Liver (tissue), 9 donors: ENCODE data around the gene ANKRD33. TPM values are rescaled to one million over a fixed set of nuclear protein-coding genes. Genes with fewer than 3 reads are reported as not detected.
A peak's percentile ranks its signal among the peaks of the same experiment; 100 is the strongest.

Source experiments
- DNase-seq: peaks from one replicate; pipeline ENCODE4 v3.0.0-alpha.2; 2017; ENCODE audit warnings: low spot score
- H3K27ac ChIP-seq, 2 donors: one replicate each; pipeline ENCODE4 v1.7.0; 2013; ENCODE audit warnings: inconsistent platforms in 2 of 2, low read length in 2 of 2, control low read depth in 1 of 2, low read depth in 1 of 2, mild to moderate bottlenecking in 1 of 2
- H3K27me3 ChIP-seq, 4 donors: one replicate each; pipeline versions ENCODE4 v1.6.1 to v1.7.0; 2013; ENCODE audit warnings: low read length in 3 of 4, inconsistent platforms in 1 of 4, mild to moderate bottlenecking in 1 of 4, moderate library complexity in 1 of 4; ENCODE audit not compliant: control insufficient read depth in 4 of 4, insufficient read depth in 4 of 4
- H3K36me3 ChIP-seq, 4 donors: one replicate each; pipeline versions ENCODE4 v1.6.1 to v1.7.0; 2013; ENCODE audit warnings: low read length in 3 of 4, mild to moderate bottlenecking in 3 of 4, low read depth in 1 of 4, moderate library complexity in 1 of 4; ENCODE audit not compliant: control insufficient read depth in 4 of 4, insufficient read depth in 3 of 4
- H3K4me1 ChIP-seq, 4 donors: one replicate each; pipeline versions ENCODE4 v1.6.1 to v1.7.0; 2013; ENCODE audit warnings: low read length in 3 of 4, mild to moderate bottlenecking in 3 of 4, moderate library complexity in 1 of 4; ENCODE audit not compliant: control insufficient read depth in 4 of 4, insufficient read depth in 4 of 4
- H3K4me3 ChIP-seq, 3 donors: one replicate each; pipeline versions ENCODE4 v1.6.1 to v1.7.0; 2013; ENCODE audit warnings: low read length in 3 of 3, control low read depth in 1 of 3, low read depth in 1 of 3, mild to moderate bottlenecking in 1 of 3
- H3K9ac ChIP-seq, 2 donors: one replicate each; pipeline ENCODE4 v1.7.0; 2013; ENCODE audit warnings: low read length in 2 of 2, mild to moderate bottlenecking in 2 of 2, moderate library complexity in 2 of 2, control low read depth in 1 of 2, low read depth in 1 of 2
- H3K9me3 ChIP-seq, 4 donors: one replicate each; pipeline versions ENCODE4 v1.6.1 to v1.7.0; 2013; ENCODE audit warnings: low read length in 3 of 4; ENCODE audit not compliant: control insufficient read depth in 4 of 4
- ATF3 ChIP-seq: IDR thresholded peaks from 2 replicates; pipeline ENCODE4 v1.6.1; 2016; ENCODE audit warnings: antibody characterized with exemption
- CTCF ChIP-seq: fragments of 150-350 bp; IDR thresholded peaks from 2 replicates; pipeline ENCODE4 v1.5.1; 2017; ENCODE audit warnings: improper control_type of control experiment, low read depth, low read length; ENCODE audit not compliant: missing input control
- EGR1 ChIP-seq, 2 donors: IDR thresholded peaks; 2 replicates each; pipeline ENCODE4 v1.6.1; 2016 to 2018; ENCODE audit warnings: antibody characterized with exemption in 2 of 2, low read depth in 2 of 2
- FOXA1 ChIP-seq: IDR thresholded peaks from 2 replicates; pipeline ENCODE4 v1.6.1; 2016; ENCODE audit warnings: antibody characterized with exemption
- GABPA ChIP-seq, 2 donors: IDR thresholded peaks in 1 of 2; conservative IDR thresholded peaks in 1 of 2; 2 replicates each; pipeline ENCODE4 v1.6.1; 2016; ENCODE audit warnings: antibody characterized with exemption in 2 of 2, mild to moderate bottlenecking in 1 of 2, moderate library complexity in 1 of 2
- HNF4A ChIP-seq, 2 donors: conservative IDR thresholded peaks; 2 replicates each; pipeline ENCODE4 v1.6.1; 2016; ENCODE audit warnings: antibody characterized with exemption in 2 of 2, mild to moderate bottlenecking in 2 of 2
- HNF4G ChIP-seq: IDR thresholded peaks from 2 replicates; pipeline ENCODE4 v1.6.1; 2016; ENCODE audit warnings: antibody characterized with exemption
- JUND ChIP-seq, 2 donors: IDR thresholded peaks; 2 replicates each; pipeline ENCODE4 v1.6.1; 2016; ENCODE audit warnings: antibody characterized with exemption in 2 of 2
- MAX ChIP-seq: IDR thresholded peaks from 2 replicates; pipeline ENCODE4 v1.6.1; 2016; ENCODE audit warnings: antibody characterized with exemption
- NR2F2 ChIP-seq: IDR thresholded peaks from 2 replicates; pipeline ENCODE4 v1.6.1; 2016; ENCODE audit warnings: antibody characterized with exemption
- RAD21 ChIP-seq, 2 donors: IDR thresholded peaks; 2 replicates each; pipeline ENCODE4 v1.6.1; 2016; ENCODE audit warnings: antibody characterized with exemption in 2 of 2, mild to moderate bottlenecking in 2 of 2
- REST ChIP-seq: IDR thresholded peaks from 2 replicates; pipeline ENCODE4 v1.6.1; 2016; ENCODE audit warnings: antibody characterized with exemption, mild to moderate bottlenecking
- RXRA ChIP-seq, 2 donors: IDR thresholded peaks; 2 replicates each; pipeline ENCODE4 v1.6.1; 2017 to 2018; ENCODE audit warnings: antibody characterized with exemption in 2 of 2, mild to moderate bottlenecking in 1 of 2
- SP1 ChIP-seq: IDR thresholded peaks from 2 replicates; pipeline ENCODE4 v1.6.1; 2018; ENCODE audit warnings: antibody characterized with exemption, mild to moderate bottlenecking
- TAF1 ChIP-seq: conservative IDR thresholded peaks from 2 replicates; pipeline ENCODE4 v1.6.1; 2016; ENCODE audit warnings: antibody characterized with exemption, mild to moderate bottlenecking
- YY1 ChIP-seq: IDR thresholded peaks from 2 replicates; pipeline ENCODE4 v1.6.1; 2016; ENCODE audit warnings: antibody characterized with exemption, mild to moderate bottlenecking
- ZBTB33 ChIP-seq: IDR thresholded peaks from 2 replicates; pipeline ENCODE4 v1.6.1; 2016; ENCODE audit warnings: antibody characterized with exemption
- WGBS: extraction: QIAGEN DNeasy Blood & Tissue Kit; methylation state at CpG from one replicate; pipeline ENCODE4 v1.1.7; 2013; 5-methylcytosine and 5-hydroxymethylcytosine counted together
- polyA plus RNA-seq, 2 donors: library from polyadenylated mRNA; stranded (reverse) in 1 of 2; unstranded in 1 of 2; fragments of 200-250 nt in 1 of 2; fragments of >200 nt in 1 of 2; fragmentation: Nextera tagmentation in 1 of 2; extraction: Ambion mirVana in 1 of 2; gene quantifications; one replicate each; pipeline versions ENCODE4 v1.2.1 to v1.2.3, GENCODE V29; 2013 to 2015
- total RNA-seq, 2 donors: library from RNA; depleted of rRNA; stranded (reverse); fragments of >200 nt; gene quantifications; one replicate each; pipeline ENCODE4 v1.2.3, GENCODE V29; 2014
- donor health status: healthy.
- donor health status: healthy.
- donor health status: healthy.
- donor health status: healthy.
- donor health status: healthy.

The ANKRD33 gene
- total and polyA plus RNA-seq, 4 donors = not detected

- H3K9me3 ChIP-seq = no peaks in the 10 kb centered on the region
- H3K4me3 ChIP-seq = no peak overlapping the region
- peaks cover 0 to 7% (median 2%) of the 10 kb centered on the region in 4 donors for H3K4me1 ChIP-seq
- H3K9ac ChIP-seq = no peak overlapping the region
- 40% methylated on average over 21 of the region's 21 CpGs for WGBS
- peak; percentile 16 to 39 for TF ChIP-seq HNF4A (conservative IDR thresholded peaks at IDR 0.05)
- TF ChIP-seq GABPA (IDR thresholded peaks at IDR 0.05 in 1 of 2, conservative IDR thresholded peaks at IDR 0.05 in 1 of 2) = no peak
- no peak for DNase-seq
- H3K36me3 ChIP-seq = no peaks in the 10 kb centered on the region
- no peak overlapping the region for H3K27ac ChIP-seq
- peaks cover 0 to 6% (median 0%) of the 10 kb centered on the region in 4 donors for H3K27me3 ChIP-seq
Measured at GRCh38 chr12:51855586-51856428, 32.1 kb upstream of the ANKRD33 start.

- H3K27me3 ChIP-seq = peaks cover 0 to 6% (median 0%) of the 10 kb centered on the region in 4 donors
- no peak for DNase-seq
- no peaks in the 10 kb centered on the region for H3K36me3 ChIP-seq
- no peaks in the 10 kb centered on the region for H3K9me3 ChIP-seq
- 97% methylated on average over 3 of the region's 3 CpGs for WGBS
- TF ChIP-seq EGR1 (IDR thresholded peaks at IDR 0.05; ENCODE audit: low read depth in 2 of 2) (no peak), MAX (no peak), HNF4G (no peak), FOXA1 (no peak)
- H3K4me1 ChIP-seq = peaks cover 0 to 13% (median 1%) of the 10 kb centered on the region in 4 donors
- no peak overlapping the region for H3K4me3 ChIP-seq
- H3K27ac ChIP-seq = no peak overlapping the region
- H3K9ac ChIP-seq = no peak overlapping the region
Measured at GRCh38 chr12:51860986-51861385, 26.9 kb upstream of the ANKRD33 start.

- Histone ChIP-seq H3K27ac (no peak overlapping the region), H3K4me1 (peaks cover 0 to 10% (median 1%) of the 10 kb centered on the region in 4 donors), H3K36me3 (no peaks in the 10 kb centered on the region), H3K9me3 (no peaks in the 10 kb centered on the region), H3K9ac (no peak overlapping the region), H3K4me3 (no peak overlapping the region), H3K27me3 (no peaks in the 10 kb centered on the region)
- TF ChIP-seq REST = no peak
- no peak for TF ChIP-seq MAX
- no peak for TF ChIP-seq FOXA1
- no peak for TF ChIP-seq JUND (IDR thresholded peaks at IDR 0.05)
- no peak for TF ChIP-seq ATF3
- no peak for TF ChIP-seq TAF1
- TF ChIP-seq RAD21 (IDR thresholded peaks at IDR 0.05) = no peak
- TF ChIP-seq YY1 = no peak
- no peak for TF ChIP-seq HNF4A (conservative IDR thresholded peaks at IDR 0.05)
- TF ChIP-seq ZBTB33 = no peak
- TF ChIP-seq CTCF = no peak
- TF ChIP-seq RXRA (IDR thresholded peaks at IDR 0.05) = no peak
- TF ChIP-seq HNF4G = no peak
- no peak for TF ChIP-seq NR2F2
- no peak for TF ChIP-seq SP1
- no peak for TF ChIP-seq EGR1 (IDR thresholded peaks at IDR 0.05; ENCODE audit: low read depth in 2 of 2)
- no peak for TF ChIP-seq GABPA (IDR thresholded peaks at IDR 0.05 in 1 of 2, conservative IDR thresholded peaks at IDR 0.05 in 1 of 2)
- DNase-seq = no peak
- WGBS = 88% methylated on average over 4 of the region's 4 CpGs
Measured at GRCh38 chr12:51862947-51863346, 25.0 kb upstream of the ANKRD33 start.
